ENCODE data around the gene CBX8. TPM values are rescaled to one million over a fixed set of nuclear protein-coding genes. Genes with fewer than 3 reads are reported as not detected.

Gene CBX8
- total and polyA plus RNA-seq, 2 of the 13 experiments (the other 11 are each of a cell fraction or from before 2014, with no cell fraction given) = 0.34 to 12.6 TPM

DNA sequence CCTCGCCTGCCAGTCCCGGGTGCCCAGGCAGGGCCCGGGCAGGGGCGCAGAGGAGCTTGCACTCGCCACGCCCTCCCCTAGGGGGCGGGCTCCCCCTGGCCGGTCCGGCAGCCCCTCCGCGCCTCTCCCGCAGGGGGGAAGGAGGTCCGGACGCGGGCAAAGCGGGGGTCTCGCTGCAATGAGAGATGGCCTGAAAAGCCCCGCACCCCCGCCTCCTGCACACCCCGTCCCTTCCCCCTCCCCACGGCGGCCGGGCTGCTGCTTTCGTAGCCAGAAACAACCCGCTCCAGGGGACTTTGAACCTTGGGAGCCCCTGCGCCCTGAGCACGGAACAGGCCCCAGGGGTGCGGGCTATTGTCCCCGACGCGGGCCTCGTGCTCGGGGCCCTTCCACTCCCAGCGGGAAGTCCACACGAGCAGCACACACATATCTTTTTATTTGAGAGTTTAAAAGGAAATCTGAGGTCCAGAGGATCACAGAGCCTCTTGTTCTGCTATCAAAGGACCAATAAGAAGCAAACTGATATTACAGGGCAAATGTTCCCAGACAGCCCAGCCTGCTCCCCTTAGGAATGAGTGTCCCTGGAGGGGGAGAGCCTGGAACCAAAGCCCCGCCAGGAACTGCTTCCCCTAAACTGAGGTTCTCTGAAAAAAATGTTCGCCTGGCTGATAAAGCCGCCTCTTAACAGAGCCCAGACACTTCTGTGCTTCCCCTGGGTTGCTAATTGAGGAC, 48.2 kb upstream of the CBX8 start (continued):
- TF ChIP-seq, protein P1, sequence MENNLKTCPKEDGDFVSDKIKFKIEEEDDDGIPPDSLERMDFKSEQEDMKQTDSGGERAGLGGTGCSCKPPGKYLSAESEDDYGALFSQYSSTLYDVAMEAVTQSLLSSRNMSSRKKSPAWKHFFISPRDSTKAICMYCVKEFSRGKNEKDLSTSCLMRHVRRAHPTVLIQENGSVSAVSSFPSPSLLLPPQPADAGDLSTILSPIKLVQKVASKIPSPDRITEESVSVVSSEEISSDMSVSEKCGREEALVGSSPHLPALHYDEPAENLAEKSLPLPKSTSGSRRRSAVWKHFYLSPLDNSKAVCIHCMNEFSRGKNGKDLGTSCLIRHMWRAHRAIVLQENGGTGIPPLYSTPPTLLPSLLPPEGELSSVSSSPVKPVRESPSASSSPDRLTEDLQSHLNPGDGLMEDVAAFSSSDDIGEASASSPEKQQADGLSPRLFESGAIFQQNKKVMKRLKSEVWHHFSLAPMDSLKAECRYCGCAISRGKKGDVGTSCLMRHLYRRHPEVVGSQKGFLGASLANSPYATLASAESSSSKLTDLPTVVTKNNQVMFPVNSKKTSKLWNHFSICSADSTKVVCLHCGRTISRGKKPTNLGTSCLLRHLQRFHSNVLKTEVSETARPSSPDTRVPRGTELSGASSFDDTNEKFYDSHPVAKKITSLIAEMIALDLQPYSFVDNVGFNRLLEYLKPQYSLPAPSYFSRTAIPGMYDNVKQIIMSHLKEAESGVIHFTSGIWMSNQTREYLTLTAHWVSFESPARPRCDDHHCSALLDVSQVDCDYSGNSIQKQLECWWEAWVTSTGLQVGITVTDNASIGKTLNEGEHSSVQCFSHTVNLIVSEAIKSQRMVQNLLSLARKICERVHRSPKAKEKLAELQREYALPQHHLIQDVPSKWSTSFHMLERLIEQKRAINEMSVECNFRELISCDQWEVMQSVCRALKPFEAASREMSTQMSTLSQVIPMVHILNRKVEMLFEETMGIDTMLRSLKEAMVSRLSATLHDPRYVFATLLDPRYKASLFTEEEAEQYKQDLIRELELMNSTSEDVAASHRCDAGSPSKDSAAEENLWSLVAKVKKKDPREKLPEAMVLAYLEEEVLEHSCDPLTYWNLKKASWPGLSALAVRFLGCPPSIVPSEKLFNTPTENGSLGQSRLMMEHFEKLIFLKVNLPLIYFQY (CRISPR knock-in tag; IDR thresholded peaks at IDR 0.05; ENCODE audit: borderline replicate concordance) = no peak; the same call in 1 of the 2 replicates
- TF ChIP-seq, protein P2, sequence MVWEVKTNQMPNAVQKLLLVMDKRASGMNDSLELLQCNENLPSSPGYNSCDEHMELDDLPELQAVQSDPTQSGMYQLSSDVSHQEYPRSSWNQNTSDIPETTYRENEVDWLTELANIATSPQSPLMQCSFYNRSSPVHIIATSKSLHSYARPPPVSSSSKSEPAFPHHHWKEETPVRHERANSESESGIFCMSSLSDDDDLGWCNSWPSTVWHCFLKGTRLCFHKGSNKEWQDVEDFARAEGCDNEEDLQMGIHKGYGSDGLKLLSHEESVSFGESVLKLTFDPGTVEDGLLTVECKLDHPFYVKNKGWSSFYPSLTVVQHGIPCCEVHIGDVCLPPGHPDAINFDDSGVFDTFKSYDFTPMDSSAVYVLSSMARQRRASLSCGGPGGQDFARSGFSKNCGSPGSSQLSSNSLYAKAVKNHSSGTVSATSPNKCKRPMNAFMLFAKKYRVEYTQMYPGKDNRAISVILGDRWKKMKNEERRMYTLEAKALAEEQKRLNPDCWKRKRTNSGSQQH (CRISPR knock-in tag; IDR thresholded peaks at IDR 0.05; ENCODE audit: low read depth) = no peak
- TF ChIP-seq, protein P3, sequence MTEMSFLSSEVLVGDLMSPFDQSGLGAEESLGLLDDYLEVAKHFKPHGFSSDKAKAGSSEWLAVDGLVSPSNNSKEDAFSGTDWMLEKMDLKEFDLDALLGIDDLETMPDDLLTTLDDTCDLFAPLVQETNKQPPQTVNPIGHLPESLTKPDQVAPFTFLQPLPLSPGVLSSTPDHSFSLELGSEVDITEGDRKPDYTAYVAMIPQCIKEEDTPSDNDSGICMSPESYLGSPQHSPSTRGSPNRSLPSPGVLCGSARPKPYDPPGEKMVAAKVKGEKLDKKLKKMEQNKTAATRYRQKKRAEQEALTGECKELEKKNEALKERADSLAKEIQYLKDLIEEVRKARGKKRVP (CRISPR knock-in tag; IDR thresholded peaks at IDR 0.05) = peak in 1 of 2 experiments; percentile 74; a peak in 2 of 4 replicates
- TF ChIP-seq ZNF430 (CRISPR knock-in tag; IDR thresholded peaks at IDR 0.05) (peak; percentile 96), ZFAT (CRISPR knock-in tag; conservative IDR thresholded peaks at IDR 0.05) (no peak), MIXL1 (CRISPR knock-in tag; IDR thresholded peaks at IDR 0.05) (peak; percentile 29; the same call in 1 of the 2 replicates), ZBTB3 (CRISPR knock-in tag; IDR thresholded peaks at IDR 0.05; ENCODE audit: borderline replicate concordance, low read depth) (no peak; the same call in 1 of the 2 replicates), DR1 (CRISPR knock-in tag; IDR thresholded peaks at IDR 0.05) (0 out of 2 replicates have a peak, but pooled peaks have one; percentile 53), ZNF883 (CRISPR knock-in tag; IDR thresholded peaks at IDR 0.05; ENCODE audit: not compliant biosample characterization) (peak; percentile 63), ZIK1 (CRISPR knock-in tag; IDR thresholded peaks at IDR 0.05; ENCODE audit: borderline replicate concordance, low read depth) (0 out of 2 replicates have a peak, but pooled peaks have one; percentile 63), ARHGAP35 (CRISPR knock-in tag; IDR thresholded peaks at IDR 0.05; ENCODE audit: borderline replicate concordance) (no peak; the same call in 1 of the 2 replicates), CEBPG (CRISPR knock-in tag; IDR thresholded peaks at IDR 0.05) (no peak), SETDB1 (CRISPR knock-in tag; IDR thresholded peaks at IDR 0.05; ENCODE audit: borderline replicate concordance) (no peak), ZC3H4 (CRISPR knock-in tag; IDR thresholded peaks at IDR 0.05; ENCODE audit: borderline replicate concordance) (no peak)
- TF ChIP-seq, protein P4, sequence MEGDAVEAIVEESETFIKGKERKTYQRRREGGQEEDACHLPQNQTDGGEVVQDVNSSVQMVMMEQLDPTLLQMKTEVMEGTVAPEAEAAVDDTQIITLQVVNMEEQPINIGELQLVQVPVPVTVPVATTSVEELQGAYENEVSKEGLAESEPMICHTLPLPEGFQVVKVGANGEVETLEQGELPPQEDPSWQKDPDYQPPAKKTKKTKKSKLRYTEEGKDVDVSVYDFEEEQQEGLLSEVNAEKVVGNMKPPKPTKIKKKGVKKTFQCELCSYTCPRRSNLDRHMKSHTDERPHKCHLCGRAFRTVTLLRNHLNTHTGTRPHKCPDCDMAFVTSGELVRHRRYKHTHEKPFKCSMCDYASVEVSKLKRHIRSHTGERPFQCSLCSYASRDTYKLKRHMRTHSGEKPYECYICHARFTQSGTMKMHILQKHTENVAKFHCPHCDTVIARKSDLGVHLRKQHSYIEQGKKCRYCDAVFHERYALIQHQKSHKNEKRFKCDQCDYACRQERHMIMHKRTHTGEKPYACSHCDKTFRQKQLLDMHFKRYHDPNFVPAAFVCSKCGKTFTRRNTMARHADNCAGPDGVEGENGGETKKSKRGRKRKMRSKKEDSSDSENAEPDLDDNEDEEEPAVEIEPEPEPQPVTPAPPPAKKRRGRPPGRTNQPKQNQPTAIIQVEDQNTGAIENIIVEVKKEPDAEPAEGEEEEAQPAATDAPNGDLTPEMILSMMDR (CRISPR knock-in tag; IDR thresholded peaks at IDR 0.05) = peak; percentile 84
- TF ChIP-seq, protein P5, sequence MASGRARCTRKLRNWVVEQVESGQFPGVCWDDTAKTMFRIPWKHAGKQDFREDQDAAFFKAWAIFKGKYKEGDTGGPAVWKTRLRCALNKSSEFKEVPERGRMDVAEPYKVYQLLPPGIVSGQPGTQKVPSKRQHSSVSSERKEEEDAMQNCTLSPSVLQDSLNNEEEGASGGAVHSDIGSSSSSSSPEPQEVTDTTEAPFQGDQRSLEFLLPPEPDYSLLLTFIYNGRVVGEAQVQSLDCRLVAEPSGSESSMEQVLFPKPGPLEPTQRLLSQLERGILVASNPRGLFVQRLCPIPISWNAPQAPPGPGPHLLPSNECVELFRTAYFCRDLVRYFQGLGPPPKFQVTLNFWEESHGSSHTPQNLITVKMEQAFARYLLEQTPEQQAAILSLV (CRISPR knock-in tag; IDR thresholded peaks at IDR 0.05; ENCODE audit: borderline replicate concordance) = peak; percentile 61; the same call in 1 of the 2 replicates
- TF ChIP-seq, protein P6, sequence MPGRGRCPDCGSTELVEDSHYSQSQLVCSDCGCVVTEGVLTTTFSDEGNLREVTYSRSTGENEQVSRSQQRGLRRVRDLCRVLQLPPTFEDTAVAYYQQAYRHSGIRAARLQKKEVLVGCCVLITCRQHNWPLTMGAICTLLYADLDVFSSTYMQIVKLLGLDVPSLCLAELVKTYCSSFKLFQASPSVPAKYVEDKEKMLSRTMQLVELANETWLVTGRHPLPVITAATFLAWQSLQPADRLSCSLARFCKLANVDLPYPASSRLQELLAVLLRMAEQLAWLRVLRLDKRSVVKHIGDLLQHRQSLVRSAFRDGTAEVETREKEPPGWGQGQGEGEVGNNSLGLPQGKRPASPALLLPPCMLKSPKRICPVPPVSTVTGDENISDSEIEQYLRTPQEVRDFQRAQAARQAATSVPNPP (CRISPR knock-in tag; IDR thresholded peaks at IDR 0.05) = peak; percentile 70

All from HepG2 (cell line).